ENCODE data around the gene P2RY14. TPM values are rescaled to one million over a fixed set of nuclear protein-coding genes. Genes with fewer than 3 reads are reported as not detected.

The P2RY14 gene
- total RNA-seq, 2 experiments from 2014 or later, result 0.51 to 0.70 TPM

DNA sequence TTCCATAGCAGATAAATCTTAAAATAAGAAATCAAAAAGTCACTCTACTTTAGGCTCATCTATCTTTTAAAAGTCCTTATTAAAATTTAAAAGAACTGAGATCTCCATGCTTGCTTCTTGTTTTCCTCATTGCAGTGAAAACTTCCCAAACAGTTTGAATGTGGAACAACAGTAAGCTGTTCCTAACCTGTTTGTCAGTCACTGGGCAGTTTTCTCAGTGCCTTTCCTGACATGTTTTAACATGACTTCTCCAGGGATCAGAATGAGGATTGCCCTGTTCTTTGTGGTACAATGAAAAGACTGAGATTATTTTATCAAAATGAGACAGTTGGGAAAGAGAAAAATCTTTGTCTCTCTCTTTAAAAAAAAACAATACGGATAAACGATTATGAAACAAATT lies 37.5 kb upstream of the P2RY14 start:
- POLR2A ChIA-PET, result interaction anchor here (1.2 kb wide), 1 partner anchor 10 kb away, joined by 5 read pairs; no protein-coding TSS in a partner anchor
- Mint-ChIP-seq H3K4me3 (no peak overlapping the region), H3K27ac (no peak overlapping the region), H3K4me1 (ENCODE audit: low read depth) (peaks cover 22% of the 10 kb centered on the region), H3K9me3 (no peaks in the 10 kb centered on the region), H3K36me3 (ENCODE audit: low read depth) (no peaks in the 10 kb centered on the region), H3K27me3 (peaks cover 2% of the 10 kb centered on the region)
- TF ChIP-seq, protein P1, sequence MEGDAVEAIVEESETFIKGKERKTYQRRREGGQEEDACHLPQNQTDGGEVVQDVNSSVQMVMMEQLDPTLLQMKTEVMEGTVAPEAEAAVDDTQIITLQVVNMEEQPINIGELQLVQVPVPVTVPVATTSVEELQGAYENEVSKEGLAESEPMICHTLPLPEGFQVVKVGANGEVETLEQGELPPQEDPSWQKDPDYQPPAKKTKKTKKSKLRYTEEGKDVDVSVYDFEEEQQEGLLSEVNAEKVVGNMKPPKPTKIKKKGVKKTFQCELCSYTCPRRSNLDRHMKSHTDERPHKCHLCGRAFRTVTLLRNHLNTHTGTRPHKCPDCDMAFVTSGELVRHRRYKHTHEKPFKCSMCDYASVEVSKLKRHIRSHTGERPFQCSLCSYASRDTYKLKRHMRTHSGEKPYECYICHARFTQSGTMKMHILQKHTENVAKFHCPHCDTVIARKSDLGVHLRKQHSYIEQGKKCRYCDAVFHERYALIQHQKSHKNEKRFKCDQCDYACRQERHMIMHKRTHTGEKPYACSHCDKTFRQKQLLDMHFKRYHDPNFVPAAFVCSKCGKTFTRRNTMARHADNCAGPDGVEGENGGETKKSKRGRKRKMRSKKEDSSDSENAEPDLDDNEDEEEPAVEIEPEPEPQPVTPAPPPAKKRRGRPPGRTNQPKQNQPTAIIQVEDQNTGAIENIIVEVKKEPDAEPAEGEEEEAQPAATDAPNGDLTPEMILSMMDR (IDR thresholded peaks at IDR 0.05), result no peak
- no peak for DNase-seq
- intact Hi-C loops (cut with micrococcal nuclease), result no loop called here
- CTCF ChIA-PET, result interaction anchor here (0.6 to 2.1 kb wide), 6 partner anchors 10 to 1067 kb away, joined by 3 to 18 read pairs (median 4); partner anchors contain the start of gene P2RY13
- ATAC-seq, result no peak

DNA sequence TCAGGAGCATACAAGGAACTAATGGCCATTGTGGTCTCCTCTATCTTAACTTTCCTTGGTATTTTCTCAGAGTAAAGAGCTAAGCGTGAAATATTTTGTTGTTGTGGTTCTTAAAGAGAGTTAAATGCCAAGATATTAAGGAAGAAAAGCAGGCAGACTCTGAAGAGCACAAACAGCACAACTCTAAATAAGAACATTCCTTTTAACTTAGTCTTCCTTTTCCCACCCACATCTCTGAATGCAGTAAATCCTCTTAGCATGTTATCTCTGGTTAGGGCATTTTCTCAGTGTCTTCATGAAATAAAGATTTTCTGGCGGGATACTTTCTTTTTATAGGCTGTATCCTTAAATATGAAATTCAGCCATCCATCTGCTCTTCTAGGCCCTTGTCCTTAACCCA lies 36.8 kb upstream of the P2RY14 start:
- ChIA-PET POLR2A (no interaction called here), CTCF (interaction anchor here (2.1 kb wide), 1 partner anchor 9 kb away, joined by 18 read pairs; no protein-coding TSS in a partner anchor)
- TF ChIP-seq, protein P1 (IDR thresholded peaks at IDR 0.05), result no peak
- H3K4me3 Mint-ChIP-seq, result no peak overlapping the region
- DNase-seq (no peak), ATAC-seq (no peak)
- H3K4me1 Mint-ChIP-seq (ENCODE audit: low read depth), result peaks cover 18% of the 10 kb centered on the region
- intact Hi-C loops (cut with micrococcal nuclease), result no loop called here
- H3K27ac Mint-ChIP-seq, result no peak overlapping the region
- H3K36me3 Mint-ChIP-seq (ENCODE audit: low read depth), result no peaks in the 10 kb centered on the region
- H3K9me3 Mint-ChIP-seq, result no peaks in the 10 kb centered on the region
- H3K27me3 Mint-ChIP-seq, result peaks cover 2% of the 10 kb centered on the region

DNA sequence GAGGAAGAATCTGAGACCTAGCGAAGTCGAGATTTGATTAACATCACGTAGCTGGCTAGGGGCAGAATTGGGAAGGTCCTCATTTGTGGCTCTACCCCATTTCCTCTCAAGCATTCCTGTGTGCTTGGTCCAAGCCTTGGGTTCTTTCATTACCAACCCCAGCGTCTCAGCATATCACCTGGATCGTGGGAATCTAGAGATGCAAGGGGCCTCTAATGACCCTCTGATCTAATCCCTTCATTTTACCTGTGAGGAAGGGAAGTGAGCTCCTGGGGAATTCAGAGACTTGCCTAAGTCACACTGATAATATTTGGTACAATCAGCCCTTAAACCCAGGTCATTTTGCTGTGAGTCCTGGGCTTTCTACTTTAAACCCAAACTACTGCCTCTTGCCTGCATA lies 36.3 kb upstream of the P2RY14 start:
- H3K27ac Mint-ChIP-seq, result no peak overlapping the region
- intact Hi-C loops (cut with micrococcal nuclease), result no loop called here
- H3K4me1 Mint-ChIP-seq (ENCODE audit: low read depth), result peaks cover 16% of the 10 kb centered on the region
- no peak overlapping the region for H3K4me3 Mint-ChIP-seq
- H3K9me3 Mint-ChIP-seq, result no peaks in the 10 kb centered on the region
- ATAC-seq (no peak), DNase-seq (no peak)
- TF ChIP-seq, protein P1 (IDR thresholded peaks at IDR 0.05), result no peak
- H3K27me3 Mint-ChIP-seq, result peaks cover 2% of the 10 kb centered on the region
- H3K36me3 Mint-ChIP-seq (ENCODE audit: low read depth), result no peaks in the 10 kb centered on the region
- POLR2A ChIA-PET, result no interaction called here
- CTCF ChIA-PET, result no interaction called here

DNA sequence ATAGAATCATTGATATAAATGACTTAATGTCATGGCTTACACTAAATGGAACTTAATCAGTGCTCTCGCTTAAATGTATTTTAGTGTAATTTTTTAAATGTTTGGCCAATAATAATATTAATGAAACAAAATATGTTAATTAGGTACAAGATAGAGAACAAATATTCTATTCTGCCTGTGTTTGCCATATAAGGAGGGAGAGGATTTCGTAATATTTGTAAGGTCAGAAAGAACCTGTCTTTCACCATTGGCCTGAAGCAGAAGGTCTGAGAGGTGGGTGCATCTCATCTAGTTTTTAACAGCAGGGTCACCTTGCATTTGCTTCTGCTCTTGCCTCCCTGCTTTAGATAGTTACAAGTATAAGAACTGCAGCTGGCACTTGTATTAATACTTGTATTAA lies 35.8 kb upstream of the P2RY14 start:
- POLR2A ChIA-PET, result no interaction called here
- DNase-seq (no peak), ATAC-seq (no peak)
- Mint-ChIP-seq H3K4me3 (no peak overlapping the region), H3K27ac (no peak overlapping the region), H3K9me3 (no peaks in the 10 kb centered on the region), H3K4me1 (ENCODE audit: low read depth) (peaks cover 16% of the 10 kb centered on the region), H3K27me3 (peaks cover 6% of the 10 kb centered on the region), H3K36me3 (ENCODE audit: low read depth) (no peaks in the 10 kb centered on the region)
- TF ChIP-seq, protein P1 (IDR thresholded peaks at IDR 0.05), result no peak
- CTCF ChIA-PET, result interaction anchor here (1.1 kb wide), 1 partner anchor 146 kb away, joined by 4 read pairs; no protein-coding TSS in a partner anchor
- intact Hi-C loops (cut with micrococcal nuclease), result no loop called here

DNA sequence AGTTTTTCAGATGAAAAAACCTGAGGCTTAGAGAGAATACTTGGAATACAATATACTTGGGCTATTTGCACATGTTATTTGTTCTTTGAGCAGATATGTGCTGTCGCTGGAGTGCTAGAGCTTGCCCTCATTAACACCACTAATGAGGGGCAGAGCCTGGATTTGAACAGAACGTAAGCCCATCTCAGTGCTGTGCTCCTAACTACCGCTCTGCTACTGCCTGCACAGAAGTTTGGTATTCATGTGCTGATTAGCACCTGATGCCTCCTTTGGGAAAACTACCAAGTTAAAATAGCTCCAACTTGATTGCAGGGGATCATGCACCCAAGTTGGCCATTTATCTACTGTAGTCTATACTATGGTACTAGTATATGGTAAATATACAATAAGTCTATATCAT lies 34.6 kb upstream of the P2RY14 start:
- no peak for ATAC-seq
- H3K9me3 Mint-ChIP-seq, result no peaks in the 10 kb centered on the region
- no peaks in the 10 kb centered on the region for H3K36me3 Mint-ChIP-seq (ENCODE audit: low read depth)
- intact Hi-C loops (cut with micrococcal nuclease), result no loop called here
- no peak for DNase-seq
- ChIA-PET CTCF (interaction anchor here (1.1 to 1.5 kb wide), 2 partner anchors 15 to 30 kb away, joined by 3 to 4 read pairs; no protein-coding TSS in a partner anchor), POLR2A (no interaction called here)
- H3K4me3 Mint-ChIP-seq, result no peak overlapping the region
- TF ChIP-seq, protein P1 (IDR thresholded peaks at IDR 0.05), result no peak
- H3K27ac Mint-ChIP-seq, result no peak overlapping the region
- peaks cover 6% of the 10 kb centered on the region for H3K27me3 Mint-ChIP-seq
- peaks cover 16% of the 10 kb centered on the region for H3K4me1 Mint-ChIP-seq (ENCODE audit: low read depth)

Data from activated CD8-positive, alpha-beta T cell treated with anti-CD3 and anti-CD28 coated beads for 36 hours (primary cell).